Trophoblast cell (in vitro differentiated cells and primary cell): ENCODE results near the gene CDH10.

Experiments
- DNase-seq, 2 donors: peaks; one replicate each; pipeline ENCODE4 v3.0.0-alpha.2; 2016
- H2AFZ ChIP-seq: 2 replicates; pipeline ENCODE4 v1.6.1; 2013; ENCODE audit warnings: low read length, moderate library complexity, mild to moderate bottlenecking; ENCODE audit not compliant: insufficient read depth, poor library complexity
- H2AK5ac ChIP-seq: 2 replicates; pipeline ENCODE4 v1.6.1; 2013; ENCODE audit warnings: mild to moderate bottlenecking, low read length
- H2BK120ac ChIP-seq: 2 replicates; pipeline ENCODE4 v1.6.1; 2013; ENCODE audit warnings: low read length, mild to moderate bottlenecking, moderate library complexity; ENCODE audit not compliant: insufficient read depth, poor library complexity
- H2BK12ac ChIP-seq: 2 replicates; pipeline ENCODE4 v1.6.1; 2013; ENCODE audit warnings: mild to moderate bottlenecking, low read length, moderate library complexity
- H2BK5ac ChIP-seq: 2 replicates; pipeline ENCODE4 v1.6.1; 2013; ENCODE audit warnings: low read length, low read depth, moderate library complexity, mild to moderate bottlenecking; ENCODE audit not compliant: poor library complexity
- H3K14ac ChIP-seq: 2 replicates; pipeline ENCODE4 v1.6.1; 2013; ENCODE audit warnings: mild to moderate bottlenecking, low read length
- H3K18ac ChIP-seq: 2 replicates; pipeline ENCODE4 v1.6.1; 2013; ENCODE audit warnings: mild to moderate bottlenecking, low read length
- H3K23ac ChIP-seq: 2 replicates; pipeline ENCODE4 v1.6.1; 2013; ENCODE audit warnings: low read length
- H3K27ac ChIP-seq: 2 replicates; pipeline ENCODE4 v1.5.1; 2013; ENCODE audit warnings: low read depth, mild to moderate bottlenecking, inconsistent platforms, low read length, moderate library complexity
- H3K27me3 ChIP-seq: 2 replicates; pipeline ENCODE4 v1.6.1; 2013; ENCODE audit warnings: inconsistent platforms, mild to moderate bottlenecking, low read length, moderate library complexity; ENCODE audit not compliant: insufficient read depth
- H3K36me3 ChIP-seq, 2 experiments: 1 replicate in 1 of 2; 2 replicates in 1 of 2; pipeline ENCODE4 v1.6.1; 2013; ENCODE audit warnings: low read length in 2 of 2, mild to moderate bottlenecking in 2 of 2, moderate library complexity in 1 of 2; ENCODE audit not compliant: insufficient read depth in 2 of 2, control insufficient read depth in 1 of 2
- H3K4ac ChIP-seq: 2 replicates; pipeline ENCODE4 v1.6.1; 2013; ENCODE audit warnings: low read depth, mild to moderate bottlenecking, low read length, moderate library complexity
- H3K4me1 ChIP-seq, 2 experiments: 1 replicate in 1 of 2; 2 replicates in 1 of 2; pipeline ENCODE4 v1.6.1; 2013; ENCODE audit warnings: low read length in 2 of 2, mild to moderate bottlenecking in 2 of 2, moderate library complexity in 1 of 2; ENCODE audit not compliant: insufficient read depth in 2 of 2, control insufficient read depth in 1 of 2
- H3K4me2 ChIP-seq: 2 replicates; pipeline ENCODE4 v1.6.1; 2013; ENCODE audit warnings: inconsistent platforms, mild to moderate bottlenecking, low read length, moderate library complexity
- H3K4me3 ChIP-seq: 2 replicates; pipeline ENCODE4 v1.5.1; 2013; ENCODE audit warnings: mild to moderate bottlenecking, low read depth, low read length, inconsistent platforms
- H3K79me1 ChIP-seq: one replicate; pipeline ENCODE4 v1.6.1; 2013; ENCODE audit warnings: low read length
- H3K79me2 ChIP-seq: 2 replicates; pipeline ENCODE4 v1.6.1; 2013; ENCODE audit warnings: low read length, mild to moderate bottlenecking; ENCODE audit not compliant: control insufficient read depth, insufficient read depth, poor library complexity
- H3K9ac ChIP-seq: 2 replicates; pipeline ENCODE4 v1.6.1; 2013; ENCODE audit warnings: mild to moderate bottlenecking, low read length
- H3K9me3 ChIP-seq: 2 replicates; pipeline ENCODE4 v1.6.1; 2013; ENCODE audit warnings: low read depth, mild to moderate bottlenecking, control low read depth, inconsistent platforms, low read length; ENCODE audit not compliant: insufficient read depth
- H4K12ac ChIP-seq: 2 replicates; pipeline ENCODE4 v1.6.1; 2013; ENCODE audit warnings: low read depth, mild to moderate bottlenecking, low read length, moderate library complexity
- H4K8ac ChIP-seq: 2 replicates; pipeline ENCODE4 v1.6.1; 2013; ENCODE audit warnings: low read depth, mild to moderate bottlenecking, low read length, moderate library complexity
- H4K91ac ChIP-seq: one replicate; pipeline ENCODE4 v1.6.1; 2013; ENCODE audit warnings: low read depth, mild to moderate bottlenecking, low read length, moderate library complexity
- WGBS: extraction: QIAGEN DNeasy Blood & Tissue Kit; methylation state at CpG from one replicate; pipeline ENCODE4 v1.1.7; 2013; ENCODE audit warnings: missing lambda C conversion rate; ENCODE audit not compliant: insufficient read length, insufficient coverage; ENCODE audit errors: extremely low coverage; 5-methylcytosine and 5-hydroxymethylcytosine counted together

CDH10 gene

GRCh38 chr5:24585751-24586150 lies 59.0 kb downstream of the CDH10 start:
- Histone ChIP-seq H3K9me3 (no peaks in the 10 kb centered on the region), H4K12ac (no peak overlapping the region), H3K23ac (no peak overlapping the region), H3K9ac (no peak overlapping the region), H3K79me2 (no peaks in the 10 kb centered on the region), H4K91ac (no peak overlapping the region), H3K14ac (no peak overlapping the region), H2BK12ac (no peak overlapping the region), H2AFZ (no peak overlapping the region), H2BK5ac (no peak overlapping the region), H3K18ac (no peak overlapping the region), H3K4me1 (no peaks in the 10 kb centered on the region), H4K8ac (no peak overlapping the region), H3K4ac (no peak overlapping the region), H3K27ac (no peak overlapping the region), H3K36me3 (no peaks in the 10 kb centered on the region), H2BK120ac (no peak overlapping the region), H3K27me3 (no peaks in the 10 kb centered on the region), H3K79me1 (no peaks in the 10 kb centered on the region), H3K4me3 (no peak overlapping the region), H3K4me2 (no peak overlapping the region), H2AK5ac (no peak overlapping the region)
- DNase-seq, result no peak
- no CpG with 5 or more reads among the region's 4 CpGs for WGBS

- Histone ChIP-seq H2BK120ac (no peak overlapping the region), H2AFZ (no peak overlapping the region), H4K91ac (no peak overlapping the region), H3K36me3 (peaks cover 0 to 3% of the 10 kb centered on the region in 2 experiments), H4K12ac (no peak overlapping the region), H2BK12ac (no peak overlapping the region), H3K27me3 (no peaks in the 10 kb centered on the region), H3K23ac (no peak overlapping the region), H3K4me3 (no peak overlapping the region), H3K79me1 (no peaks in the 10 kb centered on the region), H4K8ac (no peak overlapping the region), H3K4ac (no peak overlapping the region), H3K4me2 (no peak overlapping the region), H3K18ac (no peak overlapping the region), H3K14ac (no peak overlapping the region), H3K9me3 (no peaks in the 10 kb centered on the region), H3K79me2 (no peaks in the 10 kb centered on the region), H2BK5ac (no peak overlapping the region), H3K27ac (no peak overlapping the region), H3K9ac (no peak overlapping the region), H3K4me1 (no peaks in the 10 kb centered on the region), H2AK5ac (no peak overlapping the region)
- no peak for DNase-seq
Observed at GRCh38 chr5:24571302-24571701, 73.5 kb downstream of the CDH10 start.

GRCh38 chr5:24566933-24567332 lies 77.8 kb downstream of the CDH10 start:
- DNase-seq, result no peak
- Histone ChIP-seq H3K9me3 (no peaks in the 10 kb centered on the region), H3K79me2 (no peaks in the 10 kb centered on the region), H3K4me1 (no peaks in the 10 kb centered on the region), H3K4ac (no peak overlapping the region), H3K18ac (no peak overlapping the region), H3K36me3 (peaks cover 0 to 2% of the 10 kb centered on the region in 2 experiments), H3K4me3 (no peak overlapping the region), H3K4me2 (no peak overlapping the region), H4K91ac (no peak overlapping the region), H3K27me3 (no peaks in the 10 kb centered on the region), H3K23ac (no peak overlapping the region), H2BK120ac (no peak overlapping the region), H4K8ac (no peak overlapping the region), H2BK5ac (no peak overlapping the region), H2BK12ac (no peak overlapping the region), H3K9ac (no peak overlapping the region), H4K12ac (no peak overlapping the region), H3K79me1 (no peaks in the 10 kb centered on the region), H2AK5ac (no peak overlapping the region), H2AFZ (no peak overlapping the region), H3K14ac (no peak overlapping the region), H3K27ac (no peak overlapping the region)

GRCh38 chr5:24555229-24555628 lies 89.5 kb downstream of the CDH10 start:
- Histone ChIP-seq H2BK120ac (no peak overlapping the region), H3K14ac (no peak overlapping the region), H3K27ac (no peak overlapping the region), H3K9me3 (no peaks in the 10 kb centered on the region), H2AFZ (no peak overlapping the region), H4K12ac (no peak overlapping the region), H2AK5ac (no peak overlapping the region), H3K4me2 (no peak overlapping the region), H3K23ac (no peak overlapping the region), H4K91ac (no peak overlapping the region), H3K4ac (no peak overlapping the region), H3K79me2 (no peaks in the 10 kb centered on the region), H3K18ac (no peak overlapping the region), H3K9ac (no peak overlapping the region), H3K4me3 (no peak overlapping the region), H4K8ac (no peak overlapping the region), H2BK5ac (no peak overlapping the region), H2BK12ac (no peak overlapping the region), H3K79me1 (no peaks in the 10 kb centered on the region), H3K27me3 (no peaks in the 10 kb centered on the region), H3K4me1 (no peaks in the 10 kb centered on the region), H3K36me3 (no peaks in the 10 kb centered on the region)
- WGBS, result no CpG with 5 or more reads among the region's 4 CpGs
- DNase-seq, result no peak

GRCh38 chr5:24547132-24547531 lies 97.6 kb downstream of the CDH10 start:
- Histone ChIP-seq H3K79me2 (no peaks in the 10 kb centered on the region), H4K8ac (no peak overlapping the region), H4K12ac (no peak overlapping the region), H3K9ac (no peak overlapping the region), H2BK12ac (no peak overlapping the region), H3K79me1 (no peaks in the 10 kb centered on the region), H4K91ac (no peak overlapping the region), H3K4me1 (no peaks in the 10 kb centered on the region), H3K18ac (no peak overlapping the region), H3K4me2 (no peak overlapping the region), H2AK5ac (no peak overlapping the region), H3K4me3 (no peak overlapping the region), H3K27me3 (no peaks in the 10 kb centered on the region), H3K27ac (no peak overlapping the region), H2BK120ac (no peak overlapping the region), H3K14ac (no peak overlapping the region), H3K23ac (no peak overlapping the region), H3K9me3 (no peaks in the 10 kb centered on the region), H3K36me3 (no peaks in the 10 kb centered on the region), H2AFZ (no peak overlapping the region), H3K4ac (no peak overlapping the region), H2BK5ac (no peak overlapping the region)
- WGBS, result no CpG with 5 or more reads among the region's 2 CpGs
- no peak for DNase-seq
